ENCODE data around the gene CD27.

- TF ChIP-seq CTCF (conservative IDR thresholded peaks at IDR 0.05 in 1 of 2, IDR thresholded peaks at IDR 0.05 in 1 of 2; ENCODE audit: extremely low read depth in 1 of 2, insufficient read depth in 1 of 2, low read depth in 1 of 2, low read length in 2 of 2) (no peak), EZH2 (IDR thresholded peaks at IDR 0.05; ENCODE audit: borderline replicate concordance, low read length) (no peak)
Observed at GRCh38 chr12:6428326-6428725, 16.4 kb upstream of the CD27 start.

Data from mammary epithelial cell (primary cell).